ENCODE data around the gene TMEM62. TPM values are rescaled to one million over a fixed set of nuclear protein-coding genes. Genes with fewer than 3 reads are reported as not detected.
"Not testable (repeated sequence)": the region's sequence is repeated elsewhere in the genome, so short reads cannot be mapped to it uniquely, and the experiment has no call there.

TMEM62 gene
- total RNA-seq, 1 donor from 2014 or later = 18.0 TPM

DNA sequence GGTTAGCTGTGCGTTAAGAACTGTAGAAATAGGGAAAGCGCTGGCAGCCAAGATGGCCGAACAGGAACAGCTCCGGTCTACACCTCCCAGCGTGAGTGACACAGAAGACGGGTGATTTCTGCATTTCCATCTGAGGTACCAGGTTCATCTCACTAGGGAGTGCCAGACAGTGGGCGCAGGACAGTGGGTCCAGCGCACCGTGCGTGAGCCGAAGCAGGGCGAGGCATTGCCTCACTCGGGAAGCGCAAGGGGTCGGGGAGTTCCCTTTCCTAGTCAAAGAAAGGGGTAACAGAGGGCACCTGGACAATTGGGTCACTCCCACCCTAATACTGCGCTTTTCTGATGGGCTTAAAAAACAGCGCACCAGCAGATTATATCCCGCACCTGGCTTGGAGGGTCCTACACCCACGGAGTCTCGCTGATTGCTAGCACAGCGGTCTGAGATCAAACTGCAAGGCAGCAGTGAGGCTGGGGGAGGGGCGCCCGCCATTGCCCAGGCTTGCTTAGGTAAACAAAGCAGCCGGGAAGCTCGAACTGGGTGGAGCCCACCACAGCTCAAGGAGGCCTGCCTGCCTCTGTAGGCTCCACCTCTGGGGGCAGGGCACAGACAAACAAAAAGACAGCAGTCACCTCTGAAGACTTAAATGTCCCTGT is 42.4 kb downstream of the TMEM62 start:
- DNase-seq (ENCODE audit: extremely low read depth, low read depth, low spot score) = not testable (repeated sequence)

DNA sequence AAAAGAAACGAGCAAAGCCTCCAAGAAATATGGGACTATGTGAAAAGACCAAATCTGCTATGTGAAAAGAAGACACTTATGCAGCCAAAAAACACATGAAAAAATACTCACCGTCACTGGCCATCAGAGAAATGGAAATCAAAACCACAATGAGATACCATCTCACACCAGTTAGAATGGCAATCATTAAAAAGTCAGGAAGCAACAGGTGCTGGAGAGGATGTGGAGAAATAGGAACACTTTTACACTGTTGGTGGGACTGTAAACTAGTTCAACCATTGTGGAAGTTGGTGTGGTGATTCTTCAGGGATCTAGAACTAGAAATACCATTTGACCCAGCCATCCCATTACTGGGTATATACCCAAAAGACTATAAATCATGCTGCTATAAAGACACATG is 43.8 kb downstream of the TMEM62 start:
- not testable (repeated sequence) for DNase-seq (ENCODE audit: extremely low read depth, low read depth, low spot score)

DNA sequence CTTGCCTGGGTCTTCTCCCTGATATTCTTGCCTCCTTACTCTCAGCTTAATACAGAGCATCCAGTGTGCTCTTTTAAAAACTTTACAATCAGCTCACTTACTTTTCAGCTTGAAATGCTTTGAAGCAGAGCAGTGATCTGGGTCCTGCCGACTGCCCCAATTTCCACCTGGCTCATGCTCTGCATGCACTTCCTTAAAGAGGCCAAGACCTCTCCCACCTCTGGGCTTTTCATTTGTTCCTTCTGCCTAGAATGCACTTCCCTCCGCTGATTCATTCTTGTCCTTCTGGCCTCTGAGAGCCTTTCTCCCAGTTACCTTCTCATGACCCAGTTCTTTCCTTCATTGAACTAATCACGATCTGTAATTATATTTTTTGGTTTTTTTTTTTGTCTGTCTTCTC is 49.9 kb downstream of the TMEM62 start:
- no peak for DNase-seq (ENCODE audit: extremely low read depth, low read depth, low spot score)

DNA sequence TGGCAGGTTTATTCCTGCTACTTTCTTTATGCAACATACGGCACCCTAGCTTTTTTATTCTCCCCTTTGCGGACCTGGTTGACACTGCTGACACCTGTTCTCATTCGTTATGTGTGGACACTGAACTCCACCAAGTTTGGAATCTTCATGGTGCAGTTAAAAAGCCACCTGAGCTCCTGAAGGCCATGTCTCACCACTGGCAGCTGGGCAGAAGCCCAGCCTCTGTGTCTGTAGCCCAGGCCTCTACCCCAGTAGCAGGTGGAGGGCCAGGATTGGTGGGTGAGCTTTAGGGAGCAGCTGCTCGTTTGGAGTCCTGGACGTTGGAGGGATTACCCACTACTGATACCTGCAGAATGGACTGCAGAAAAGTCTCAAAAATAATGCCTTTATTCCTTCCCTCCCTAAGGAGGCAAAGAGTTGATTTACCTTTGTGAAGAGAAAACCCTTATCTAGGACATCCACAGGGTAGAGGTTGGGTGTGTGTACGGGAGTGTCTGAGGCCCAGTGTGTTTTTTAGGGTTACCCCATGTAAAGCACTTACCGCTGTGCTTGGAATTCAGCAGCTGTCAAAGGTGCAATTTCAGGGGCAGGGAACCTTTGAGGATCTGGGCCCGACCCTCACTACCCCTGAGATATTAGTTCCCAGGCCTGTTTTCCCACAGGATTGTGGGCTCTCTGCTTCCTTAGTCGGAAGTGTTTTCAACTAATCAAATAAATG is 51.2 kb downstream of the TMEM62 start:
- no peak for DNase-seq (ENCODE audit: extremely low read depth, low read depth, low spot score)

DNA sequence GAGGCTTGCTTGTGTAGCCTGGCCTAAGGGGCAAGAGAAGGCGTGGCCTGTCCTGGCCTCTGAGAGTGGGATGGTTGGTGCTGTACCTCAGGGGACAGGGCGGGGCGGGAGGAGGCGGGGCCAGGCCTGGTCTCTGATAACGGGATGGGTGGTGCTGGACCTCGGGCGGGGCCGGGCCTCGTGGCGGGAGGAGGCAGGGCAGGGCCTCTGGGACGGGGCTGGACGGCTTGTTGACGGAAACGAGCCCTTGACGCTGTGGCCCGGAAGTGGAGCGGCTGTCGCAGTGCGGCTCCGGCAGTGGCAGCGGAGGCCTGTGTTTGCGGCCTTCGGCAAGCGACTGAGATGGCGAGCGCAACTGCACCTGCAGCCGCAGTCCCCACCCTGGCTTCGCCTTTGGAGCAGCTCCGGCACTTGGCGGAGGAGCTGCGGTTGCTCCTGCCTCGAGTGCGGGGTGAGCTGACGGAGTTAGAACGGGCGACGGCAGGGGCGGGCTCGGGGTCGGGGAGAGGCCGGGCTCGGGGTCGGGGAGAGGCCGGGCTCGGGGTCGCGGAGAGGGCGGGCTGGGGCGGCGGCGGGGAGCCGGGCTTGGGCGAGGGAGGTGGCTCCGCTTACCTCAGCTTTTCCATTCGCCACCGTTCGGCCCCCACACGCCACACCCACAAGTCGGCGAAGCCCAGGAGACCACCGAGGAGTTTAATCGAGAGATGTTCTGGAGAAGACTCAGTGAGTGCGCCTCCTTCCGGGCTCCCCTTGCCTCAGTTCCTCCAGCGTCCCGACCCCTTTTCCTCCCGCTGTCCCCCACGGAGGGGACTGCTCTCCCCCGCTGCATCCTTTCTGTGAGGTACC is 52.0 kb downstream of the TMEM62 start, which contains the start of gene CCNDBP1:
Gene CCNDBP1, plus strand, starts transcription at position 247 of the 846 bp plus-strand sequence. Its CDS starts 96 bp downstream, at position 343.
- DNase-seq (ENCODE audit: extremely low read depth, low read depth, low spot score) = no peak

DNA sequence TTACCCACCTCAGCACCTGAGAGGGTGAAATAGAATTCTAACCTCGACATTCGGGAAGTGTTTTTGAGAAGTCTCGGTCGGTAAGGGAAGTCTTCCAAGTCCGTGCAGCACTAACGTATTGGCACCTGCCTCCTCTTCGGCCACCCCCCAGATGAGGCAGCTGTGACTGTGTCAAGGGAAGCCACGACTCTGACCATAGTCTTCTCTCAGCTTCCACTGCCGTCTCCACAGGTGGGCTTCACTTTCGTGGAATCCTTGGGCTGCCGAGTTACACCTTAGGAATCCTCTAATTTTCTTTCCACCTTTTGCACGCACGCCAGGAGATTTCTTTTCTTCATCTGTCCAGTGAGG is 52.6 kb downstream of the TMEM62 start:
- no peak for DNase-seq (ENCODE audit: extremely low read depth, low read depth, low spot score)

DNA sequence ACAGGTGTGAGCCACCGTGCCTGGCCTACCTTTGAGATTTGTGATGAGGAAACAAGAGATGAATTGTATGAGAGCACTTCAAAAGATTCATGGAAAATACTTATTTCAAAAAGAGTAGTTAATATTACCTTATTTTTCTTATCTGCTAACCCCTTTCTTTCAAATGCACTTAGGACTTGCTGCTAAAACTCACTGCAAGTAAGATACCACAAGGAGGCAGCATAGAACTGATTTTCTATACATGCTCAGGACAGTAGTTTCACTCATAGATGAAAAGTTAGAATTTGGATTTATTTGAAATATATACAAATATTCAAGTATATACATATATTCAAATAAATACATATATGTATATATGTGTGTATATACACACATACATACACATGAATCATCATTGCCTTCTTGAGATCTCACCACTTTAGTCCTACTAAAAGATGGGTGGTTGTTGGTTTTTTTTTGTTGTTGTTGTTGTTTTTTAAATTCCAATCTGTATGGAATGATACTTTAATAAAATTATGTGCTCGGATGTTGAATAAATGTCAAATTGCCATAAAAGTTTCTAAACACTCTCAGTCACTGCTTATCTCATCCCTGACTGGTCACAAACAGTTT is 54.3 kb downstream of the TMEM62 start:
- DNase-seq (ENCODE audit: extremely low read depth, low read depth, low spot score) = no peak

DNA sequence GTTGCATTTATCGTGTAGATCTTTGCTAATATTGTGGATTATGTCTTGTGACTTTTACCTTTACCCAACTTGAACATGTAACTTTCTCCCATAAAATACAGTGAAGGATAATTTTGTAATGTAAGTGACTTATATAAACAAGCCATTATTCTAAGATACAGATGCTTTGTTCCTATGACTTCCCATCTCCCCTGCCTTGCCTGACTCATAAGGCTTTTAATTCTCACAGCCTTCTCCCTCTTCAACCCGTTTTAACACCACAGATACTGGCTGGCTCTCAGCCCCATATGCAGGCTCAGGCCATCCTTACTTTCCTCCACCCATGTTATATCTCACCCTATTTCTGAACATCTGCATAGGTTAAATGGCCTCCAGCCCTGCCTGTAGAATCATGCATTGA is 55.9 kb downstream of the TMEM62 start:
- DNase-seq (ENCODE audit: extremely low read depth, low read depth, low spot score) = no peak

DNA sequence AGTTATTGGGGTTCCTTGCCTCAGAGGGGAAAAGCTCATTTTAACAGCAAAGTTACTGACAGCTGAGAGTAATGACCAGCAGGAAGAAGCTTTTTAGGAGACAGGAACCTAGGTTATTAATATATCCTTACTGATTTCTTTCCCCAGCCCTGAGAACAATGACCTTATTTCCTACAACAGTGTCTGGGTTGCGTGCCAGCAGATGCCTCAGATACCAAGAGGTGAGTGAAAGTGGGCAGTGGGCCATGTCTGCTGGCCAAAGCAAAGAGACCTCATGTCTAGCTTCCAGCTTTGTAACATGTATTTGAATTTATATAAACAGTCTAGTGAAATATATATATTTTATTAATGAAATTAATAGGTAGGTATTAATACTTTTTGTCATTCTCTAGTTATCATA is 56.8 kb downstream of the TMEM62 start:
- no peak for DNase-seq (ENCODE audit: extremely low read depth, low read depth, low spot score)

DNA sequence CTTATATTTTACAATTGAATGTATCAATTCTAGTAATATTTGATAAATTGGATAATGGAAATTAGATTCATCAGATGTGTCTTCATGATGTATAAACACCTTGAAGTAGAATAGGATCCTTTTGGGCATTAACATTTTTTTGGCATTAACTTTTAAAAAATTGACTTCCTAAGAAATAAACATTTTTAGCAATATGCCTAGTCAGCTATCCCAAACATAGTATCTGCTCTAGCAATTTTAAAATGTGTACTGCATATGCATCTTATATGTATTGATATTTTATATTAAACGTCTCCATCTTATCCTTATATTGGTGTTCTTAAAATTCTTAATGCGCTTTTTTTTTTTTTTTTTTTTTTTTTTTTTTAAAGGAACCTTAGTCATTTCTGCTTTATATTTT is 60.3 kb downstream of the TMEM62 start:
- no peak for DNase-seq (ENCODE audit: extremely low read depth, low read depth, low spot score)

DNA sequence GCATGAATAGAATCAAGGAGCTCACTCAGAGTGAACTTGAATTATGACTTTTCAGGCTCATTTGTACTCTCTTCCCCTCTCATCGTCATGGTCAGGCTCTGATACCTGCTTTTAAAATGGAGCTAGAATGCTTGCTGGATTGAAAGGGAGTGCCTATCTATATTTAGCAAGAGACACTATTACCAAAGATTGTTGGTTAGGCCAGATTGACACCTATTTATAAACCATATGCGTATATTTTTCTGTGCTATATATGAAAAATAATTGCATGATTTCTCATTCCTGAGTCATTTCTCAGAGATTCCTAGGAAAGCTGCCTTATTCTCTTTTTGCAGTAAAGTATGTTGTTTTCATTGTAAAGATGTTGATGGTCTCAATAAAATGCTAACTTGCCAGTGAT is 61.4 kb downstream of the TMEM62 start:
- DNase-seq (ENCODE audit: extremely low read depth, low read depth, low spot score) = no peak

DNA sequence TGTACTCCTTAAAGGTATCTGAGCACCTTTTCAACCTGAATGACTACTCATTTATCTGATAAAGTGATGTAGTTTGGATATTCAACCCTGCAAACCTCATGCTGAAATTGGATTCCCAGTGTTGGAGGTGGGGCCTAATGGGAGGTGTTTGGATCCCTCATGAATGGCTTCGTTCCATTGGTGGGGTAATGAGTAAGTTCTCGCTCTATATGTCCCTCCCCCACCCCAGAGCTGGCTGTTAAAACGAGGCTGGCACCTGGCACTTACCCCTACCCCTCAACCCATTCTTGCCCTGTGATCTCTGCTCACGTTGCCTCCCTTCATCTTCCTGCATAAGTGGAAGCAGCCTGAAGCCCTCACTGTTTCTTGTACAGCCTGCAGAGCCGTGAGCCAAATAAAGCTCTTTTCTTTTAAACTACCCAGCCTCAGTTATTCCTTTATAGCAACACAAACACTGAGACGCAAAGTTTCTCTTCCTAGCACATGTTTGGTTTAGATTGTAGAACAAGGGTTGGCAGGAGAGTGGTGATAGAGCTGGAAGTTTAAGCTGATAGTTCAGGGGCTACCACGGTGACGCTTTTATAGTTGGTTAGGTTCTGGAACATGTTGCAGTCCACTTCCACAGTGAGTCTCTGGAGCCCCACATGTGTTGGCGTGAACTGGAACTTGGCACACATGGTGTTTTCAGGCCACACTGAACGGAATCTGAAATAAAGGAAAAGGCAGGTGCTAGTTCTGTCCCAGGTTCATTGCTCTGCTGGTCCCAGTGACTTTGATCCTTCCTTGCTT is 63.6 kb downstream of the TMEM62 start:
- DNase-seq (ENCODE audit: extremely low read depth, low read depth, low spot score) = no peak

DNA sequence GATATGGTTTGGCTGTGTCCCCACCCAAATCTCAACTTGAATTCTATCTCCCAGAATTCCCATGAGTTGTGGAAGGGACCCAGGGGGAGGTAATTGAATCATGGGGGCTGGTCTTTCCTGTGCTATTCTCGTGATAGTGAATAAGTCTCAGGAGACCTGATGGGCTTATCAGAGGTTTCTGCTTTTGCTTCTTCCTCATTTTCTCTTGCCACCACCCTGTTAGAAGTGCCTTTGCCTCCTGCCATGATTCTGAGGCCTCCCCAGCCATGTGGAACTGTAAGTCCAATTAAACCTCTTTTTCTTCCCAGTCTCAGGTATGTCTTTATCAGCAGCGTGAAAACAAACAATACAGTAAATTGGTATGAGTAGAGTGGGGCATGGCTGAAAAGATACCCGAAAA is 64.4 kb downstream of the TMEM62 start:
- DNase-seq (ENCODE audit: extremely low read depth, low read depth, low spot score) = not testable (repeated sequence)

DNA sequence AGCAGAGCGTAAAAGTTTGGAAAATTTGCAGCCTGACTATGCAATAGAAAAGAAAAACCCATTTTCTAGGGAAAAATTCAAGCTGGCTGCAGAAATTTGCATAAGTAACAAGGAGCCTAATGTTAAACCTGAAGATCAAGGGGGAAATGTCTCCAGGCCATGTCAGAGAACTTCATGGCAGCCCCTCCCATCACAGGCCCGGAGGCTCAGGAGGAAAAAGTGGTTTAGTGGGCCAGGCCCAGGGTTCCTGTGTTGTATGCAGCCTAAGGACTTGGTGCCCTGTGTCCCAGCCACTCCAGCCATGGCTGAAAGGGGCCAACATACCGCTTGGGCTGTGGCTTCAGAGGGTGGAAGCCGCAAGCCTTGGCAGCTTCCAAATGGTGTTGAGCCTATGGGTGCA is 65.2 kb downstream of the TMEM62 start:
- DNase-seq (ENCODE audit: extremely low read depth, low read depth, low spot score) = not testable (repeated sequence)

DNA sequence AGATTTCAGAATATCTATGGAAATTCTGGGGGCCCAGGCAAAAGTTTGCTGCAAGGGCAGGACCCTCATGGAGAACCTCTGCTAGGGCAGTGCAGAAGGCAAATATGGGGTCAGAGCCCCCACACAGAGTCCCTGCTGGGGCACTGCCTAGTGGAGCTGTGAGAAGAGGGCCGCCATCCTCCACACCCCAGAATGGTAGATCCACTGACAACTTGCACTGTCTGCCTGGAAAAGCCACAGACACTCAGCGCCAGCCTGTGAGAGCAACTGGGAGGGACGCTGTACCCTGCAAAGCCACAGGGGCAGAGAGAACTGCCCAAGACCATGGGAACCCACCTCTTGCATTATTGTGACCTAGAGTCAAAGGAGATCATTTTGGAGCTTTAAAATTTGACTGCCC is 65.6 kb downstream of the TMEM62 start:
- DNase-seq (ENCODE audit: extremely low read depth, low read depth, low spot score) = no peak

DNA sequence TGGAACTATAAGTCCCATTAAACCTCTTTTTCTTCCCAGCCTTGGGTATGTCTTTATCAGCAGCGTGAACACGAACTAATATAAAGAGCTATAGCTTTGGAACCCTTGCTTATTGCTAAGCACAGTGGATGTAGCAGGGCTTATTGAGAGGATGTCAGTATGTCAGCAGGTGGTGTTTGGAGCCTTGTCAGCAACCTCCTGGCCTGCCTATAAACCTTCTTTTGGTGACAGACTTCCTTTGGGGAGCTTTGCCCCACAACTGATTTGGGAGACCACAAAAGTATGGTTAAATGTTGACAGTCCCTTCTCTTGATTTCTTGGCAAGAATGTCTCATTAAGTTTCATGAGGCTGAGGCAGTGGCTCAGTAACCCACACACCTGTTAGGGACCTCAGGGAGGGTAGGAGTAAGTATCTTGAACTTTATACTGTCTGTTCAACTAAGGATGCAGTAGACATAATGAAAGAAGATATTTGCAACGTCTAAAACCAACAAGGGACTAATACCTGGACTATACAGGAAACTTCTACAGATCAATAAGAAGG is 66.6 kb downstream of the TMEM62 start:
- no peak for DNase-seq (ENCODE audit: extremely low read depth, low read depth, low spot score)

DNA sequence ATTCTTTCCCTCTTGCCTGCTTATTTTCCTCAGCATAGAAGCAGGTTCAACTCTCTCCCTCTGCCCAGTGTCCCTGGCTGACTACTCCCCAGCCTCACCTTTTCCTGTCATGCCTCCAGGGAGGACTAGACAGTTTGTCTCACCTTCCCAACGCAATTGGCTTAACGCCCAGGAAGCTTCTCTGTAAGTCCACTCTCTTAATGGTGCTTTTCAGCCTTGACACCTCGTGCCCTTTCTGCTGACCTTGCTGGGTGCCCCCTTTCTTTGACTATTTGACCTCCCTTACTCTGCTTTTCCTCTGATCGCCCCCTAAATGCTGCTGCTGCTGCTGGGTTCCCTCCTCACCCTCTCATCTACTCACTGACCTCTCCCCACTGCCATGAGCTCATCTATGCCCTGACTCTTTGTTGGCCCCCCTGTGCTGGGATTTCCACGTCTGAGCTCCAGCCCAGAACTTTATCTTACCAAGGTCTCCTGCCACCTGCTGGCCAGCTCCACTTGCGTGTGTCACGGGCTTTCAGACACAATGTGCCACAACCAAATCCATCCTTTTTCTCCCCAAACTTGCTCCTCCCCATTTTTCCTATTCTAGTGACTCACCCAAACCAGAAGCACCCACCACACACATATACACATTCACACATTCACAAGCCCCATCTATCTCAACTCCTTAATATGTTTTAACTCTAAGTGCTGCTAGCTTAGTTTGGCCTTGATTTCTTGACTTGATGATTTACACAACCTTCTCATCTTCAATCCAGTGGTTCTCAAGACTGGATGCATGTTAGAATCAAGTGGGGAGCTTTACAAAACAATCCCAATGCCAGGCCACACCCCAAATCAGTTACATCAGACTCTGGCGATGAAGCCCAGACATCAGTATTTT is 70.9 kb downstream of the TMEM62 start:
- no peak for DNase-seq (ENCODE audit: extremely low read depth, low read depth, low spot score)

DNA sequence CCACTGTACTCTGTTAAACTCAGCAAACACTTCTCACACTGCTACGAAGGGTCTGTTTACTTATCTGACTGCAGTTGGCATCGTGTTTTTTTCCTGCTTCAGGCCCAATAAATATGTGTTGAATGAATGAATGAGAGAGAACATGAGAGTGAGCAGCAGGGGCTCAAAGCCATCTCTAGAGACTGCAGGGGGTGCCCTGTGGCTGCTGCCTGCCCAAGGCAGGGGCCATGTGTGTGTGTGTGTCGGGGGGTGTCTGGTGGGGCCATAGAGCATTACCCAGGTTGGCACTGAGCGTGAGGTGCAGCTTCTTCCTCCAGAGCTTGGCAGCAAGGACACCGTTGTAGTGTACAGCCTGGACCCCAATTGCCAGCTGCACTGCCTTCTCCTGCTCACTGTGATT is 72.7 kb downstream of the TMEM62 start:
- no peak for DNase-seq (ENCODE audit: extremely low read depth, low read depth, low spot score)

DNA sequence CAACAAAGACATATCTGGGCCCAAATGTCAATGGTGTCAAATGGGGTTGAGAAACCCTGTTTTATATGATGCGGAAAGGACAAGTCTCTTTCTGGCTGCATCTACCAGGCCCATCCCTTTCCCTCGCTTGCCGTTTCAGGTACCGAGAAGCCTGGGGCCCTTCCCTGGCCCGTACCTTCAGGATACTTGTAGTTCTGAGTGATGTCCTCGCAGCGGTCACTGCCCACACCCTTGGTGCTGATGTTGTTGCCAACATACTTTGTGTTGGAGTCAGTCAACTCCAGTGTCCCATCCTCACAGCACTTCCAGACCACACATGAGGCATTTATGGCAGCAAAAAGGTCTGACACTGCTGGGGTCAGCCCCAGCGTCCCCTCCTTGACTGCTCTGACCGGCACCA is 73.6 kb downstream of the TMEM62 start:
- DNase-seq (ENCODE audit: extremely low read depth, low read depth, low spot score) = no peak
